Left ventricle myocardium inferior (tissue), 1 donor: ENCODE measurements around the gene CNTNAP2. TPM values are rescaled to one million over a fixed set of nuclear protein-coding genes. Genes with fewer than 3 reads are reported as not detected.

Source experiments
- DNase-seq: peaks from one replicate; pipeline ENCODE4 v3.0.0-alpha.2; 2020
- H3K27ac ChIP-seq: fragments of 200-600 bp; replicated peaks from 2 replicates; pipeline ENCODE4 v1.8.0; 2021
- H3K27me3 ChIP-seq: fragments of 200-600 bp; 2 replicates; pipeline ENCODE4 v1.8.0; 2021; ENCODE audit warnings: low read depth
- H3K36me3 ChIP-seq: fragments of 200-600 bp; 2 replicates; pipeline ENCODE4 v1.8.0; 2021
- H3K4me1 ChIP-seq: fragments of 200-600 bp; 2 replicates; pipeline ENCODE4 v1.8.0; 2021
- H3K4me3 ChIP-seq: fragments of 200-600 bp; 2 replicates; pipeline ENCODE4 v1.8.0; 2021; ENCODE audit warnings: mild to moderate bottlenecking, moderate library complexity
- H3K9me3 ChIP-seq: fragments of 200-600 bp; replicated peaks from 2 replicates; pipeline ENCODE4 v1.8.0; 2021
- CTCF ChIP-seq: fragments of 200-600 bp; IDR thresholded peaks from 2 replicates; pipeline ENCODE4 v1.8.0; 2021; ENCODE audit warnings: antibody characterized with exemption, mild to moderate bottlenecking, borderline replicate concordance
- intact Hi-C: fragments of 100-400 bp; cut with micrococcal nuclease; formaldehyde crosslinking; loops from one replicate; pipeline ENCODE4 v1.11.0; 2022
- total RNA-seq: library from RNA; stranded (reverse); fragmentation: NEBNext Ultra II Directional; extraction: Animal tissue kit (Norgen Biotek cat#: 25700); gene quantifications from one replicate; pipeline ENCODE4 v1.2.1, GENCODE V29; 2021
- donor health status: DM: no; HTN: yes; CAD: no; lungs with severe emphysema.

The CNTNAP2 gene
- total RNA-seq, 1 donor from 2014 or later, result 0.99 TPM

- intact Hi-C loops, result no loop called here
These were observed 2114.3 kb downstream of the CNTNAP2 start for GRCh38 chr7:148230883-148231282.

GRCh38 chr7:148232784-148233183 lies 2116.2 kb downstream of the CNTNAP2 start:
- Histone ChIP-seq H3K27me3 (no peaks in the 10 kb centered on the region), H3K27ac (peak overlapping the region; percentile 38), H3K4me1 (peaks cover 14% of the 10 kb centered on the region), H3K9me3 (no peaks in the 10 kb centered on the region), H3K36me3 (no peaks in the 10 kb centered on the region), H3K4me3 (no peak overlapping the region)
- no peak for TF ChIP-seq CTCF
- no peak for DNase-seq
- intact Hi-C loops, result no loop called here

More at GRCh38 chr7:148230883-148231282, 2114.3 kb downstream of the CNTNAP2 start:
- peaks cover 14% of the 10 kb centered on the region for H3K4me1 ChIP-seq
- no peak overlapping the region for H3K27ac ChIP-seq
- no peak for DNase-seq
- no peaks in the 10 kb centered on the region for H3K27me3 ChIP-seq
- H3K4me3 ChIP-seq, result no peak overlapping the region
- no peak for TF ChIP-seq CTCF
- H3K36me3 ChIP-seq, result no peaks in the 10 kb centered on the region
- H3K9me3 ChIP-seq, result no peaks in the 10 kb centered on the region

- H3K4me3 ChIP-seq, result no peak overlapping the region
- intact Hi-C loops, result no loop called here
- no peaks in the 10 kb centered on the region for H3K9me3 ChIP-seq
- H3K27me3 ChIP-seq, result no peaks in the 10 kb centered on the region
- peaks cover 26% of the 10 kb centered on the region for H3K4me1 ChIP-seq
- TF ChIP-seq CTCF, result no peak
- H3K36me3 ChIP-seq, result no peaks in the 10 kb centered on the region
- no peak for DNase-seq
- H3K27ac ChIP-seq, result no peak overlapping the region
These were observed 2118.1 kb downstream of the CNTNAP2 start for GRCh38 chr7:148234715-148235114.

GRCh38 chr7:148238761-148239325 lies 2122.2 kb downstream of the CNTNAP2 start:
- DNase-seq, result no peak
- peaks cover 16% of the 10 kb centered on the region for H3K4me1 ChIP-seq
- no peak overlapping the region for H3K4me3 ChIP-seq
- no peaks in the 10 kb centered on the region for H3K36me3 ChIP-seq
- intact Hi-C loops, result no loop called here
- H3K27me3 ChIP-seq, result peaks cover 28% of the 10 kb centered on the region
- H3K27ac ChIP-seq, result no peak overlapping the region
- no peak for TF ChIP-seq CTCF
- H3K9me3 ChIP-seq, result no peaks in the 10 kb centered on the region

GRCh38 chr7:148241700-148242293 lies 2125.2 kb downstream of the CNTNAP2 start:
- Histone ChIP-seq H3K9me3 (no peaks in the 10 kb centered on the region), H3K36me3 (no peaks in the 10 kb centered on the region), H3K27ac (no peak overlapping the region), H3K4me3 (no peak overlapping the region), H3K4me1 (peaks cover 16% of the 10 kb centered on the region), H3K27me3 (peaks cover 48% of the 10 kb centered on the region)
- intact Hi-C loops, result no loop called here
- TF ChIP-seq CTCF, result no peak
- no peak for DNase-seq
